Loucy (cell line): ENCODE measurements around the gene OR10H4.

Experiments
- H2AFZ ChIP-seq: fragments of 200-600 bp; sonication (generic); 2 replicates; pipeline ENCODE4 v1.6.0; 2016; ENCODE audit warnings: antibody characterized with exemption, mild to moderate bottlenecking, low read length, moderate library complexity
- H3F3A ChIP-seq: fragments of 200-600 bp; 2 replicates; pipeline ENCODE4 v1.6.0; 2016; ENCODE audit warnings: antibody characterized with exemption, low read depth, mild to moderate bottlenecking
- H3K27me3 ChIP-seq: fragments of 200-600 bp; sonication (generic); 2 replicates; pipeline ENCODE4 v1.6.1; 2014; ENCODE audit warnings: low read length, mild to moderate bottlenecking; ENCODE audit not compliant: insufficient read depth, poor library complexity, severe bottlenecking
- H3K36me3 ChIP-seq: fragments of 200-600 bp; sonication (generic); 2 replicates; pipeline ENCODE4 v1.6.1; 2016; ENCODE audit warnings: low read length; ENCODE audit not compliant: insufficient read depth
- H3K4me1 ChIP-seq: fragments of 200-600 bp; sonication (generic); 2 replicates; pipeline ENCODE4 v1.5.1; 2014; ENCODE audit warnings: low read length, mild to moderate bottlenecking; ENCODE audit not compliant: insufficient read depth, poor library complexity, severe bottlenecking
- H3K4me2 ChIP-seq: fragments of 200-600 bp; sonication (generic); 2 replicates; pipeline ENCODE4 v1.6.0; 2014; ENCODE audit warnings: antibody characterized with exemption, low read length, low read depth, mild to moderate bottlenecking; ENCODE audit not compliant: poor library complexity, severe bottlenecking
- H3K4me3 ChIP-seq: fragments of 200-600 bp; sonication (generic); 2 replicates; pipeline ENCODE4 v1.5.1; 2014; ENCODE audit warnings: low read length, mild to moderate bottlenecking, mixed read lengths; ENCODE audit not compliant: poor library complexity, severe bottlenecking
- H3K79me2 ChIP-seq: fragments of 200-600 bp; sonication (generic); 2 replicates; pipeline ENCODE4 v1.6.1; 2014; ENCODE audit warnings: low read length; ENCODE audit not compliant: insufficient read depth
- H3K9ac ChIP-seq: fragments of 200-600 bp; sonication (generic); 2 replicates; pipeline ENCODE4 v1.6.0; 2014; ENCODE audit warnings: mild to moderate bottlenecking, low read depth, low read length, moderate library complexity; ENCODE audit not compliant: poor library complexity, severe bottlenecking
- H3K9me2 ChIP-seq: fragments of 200-600 bp; sonication (generic); replicated peaks from 2 replicates; pipeline ENCODE4 v1.6.1; 2016; ENCODE audit warnings: low read depth, low read length, mixed read lengths
- H3K9me3 ChIP-seq: fragments of 200-600 bp; sonication (generic); 2 replicates; pipeline ENCODE4 v1.6.1; 2014; ENCODE audit warnings: mild to moderate bottlenecking, antibody characterized with exemption, low read length, low read depth; ENCODE audit not compliant: insufficient read depth
- H4K20me1 ChIP-seq: fragments of 200-600 bp; sonication (generic); 2 replicates; pipeline ENCODE4 v1.6.0; 2014; ENCODE audit warnings: antibody characterized with exemption, low read length, mild to moderate bottlenecking; ENCODE audit not compliant: insufficient read depth, poor library complexity, severe bottlenecking
- CTCF ChIP-seq: fragments of 200-600 bp; sonication (generic); conservative IDR thresholded peaks from 2 replicates; pipeline ENCODE4 v1.5.1; 2014; ENCODE audit warnings: mild to moderate bottlenecking, antibody characterized with exemption, low read length
- EZH2phosphoT487 ChIP-seq: fragments of 200-600 bp; IDR thresholded peaks from 2 replicates; pipeline ENCODE4 v1.6.1; 2018; ENCODE audit warnings: antibody characterized with exemption, mild to moderate bottlenecking, moderate library complexity, borderline replicate concordance

OR10H4 gene

GRCh38 chr19:15935167-15935702 is 13.6 kb upstream of the OR10H4 start:
- Histone ChIP-seq H3K79me2 (no peaks in the 10 kb centered on the region), H3K36me3 (no peaks in the 10 kb centered on the region), H4K20me1 (no peaks in the 10 kb centered on the region), H3K4me2 (no peak overlapping the region), H3K9ac (no peak overlapping the region), H2AFZ (no peak overlapping the region), H3K27me3 (no peaks in the 10 kb centered on the region), H3K9me2 (no peaks in the 10 kb centered on the region), H3K4me3 (no peak overlapping the region), H3F3A (no peaks in the 10 kb centered on the region), H3K4me1 (no peaks in the 10 kb centered on the region), H3K9me3 (peaks cover 10% of the 10 kb centered on the region; the same call in 1 of the 2 replicates)
- TF ChIP-seq CTCF = no peak
- TF ChIP-seq EZH2phosphoT487 = no peak

GRCh38 chr19:15936173-15936572 is 12.6 kb upstream of the OR10H4 start:
- TF ChIP-seq EZH2phosphoT487 = no peak
- no peak for TF ChIP-seq CTCF
- H3K27me3 ChIP-seq = no peaks in the 10 kb centered on the region
- H3F3A ChIP-seq = no peaks in the 10 kb centered on the region
- peaks cover 10% of the 10 kb centered on the region; the same call in 1 of the 2 replicates for H3K9me3 ChIP-seq
- no peak overlapping the region for H3K9ac ChIP-seq
- no peak overlapping the region for H2AFZ ChIP-seq
- H3K79me2 ChIP-seq = no peaks in the 10 kb centered on the region
- no peaks in the 10 kb centered on the region for H3K9me2 ChIP-seq
- H3K4me2 ChIP-seq = no peak overlapping the region
- H3K36me3 ChIP-seq = no peaks in the 10 kb centered on the region
- no peaks in the 10 kb centered on the region for H3K4me1 ChIP-seq
- no peaks in the 10 kb centered on the region for H4K20me1 ChIP-seq
- H3K4me3 ChIP-seq = no peak overlapping the region

GRCh38 chr19:15936950-15937349 is 11.9 kb upstream of the OR10H4 start:
- H4K20me1 ChIP-seq = no peaks in the 10 kb centered on the region

More at GRCh38 chr19:15936950-15937349, 11.9 kb upstream of the OR10H4 start:
- Histone ChIP-seq H3K4me3 (no peak overlapping the region), H3K9me2 (no peaks in the 10 kb centered on the region), H3K27me3 (no peaks in the 10 kb centered on the region), H3K9me3 (peaks cover 10% of the 10 kb centered on the region; the same call in 1 of the 2 replicates), H3K9ac (no peak overlapping the region), H2AFZ (no peak overlapping the region), H3K36me3 (no peaks in the 10 kb centered on the region), H3K4me1 (no peaks in the 10 kb centered on the region), H3F3A (no peaks in the 10 kb centered on the region), H3K79me2 (no peaks in the 10 kb centered on the region), H3K4me2 (no peak overlapping the region)
- TF ChIP-seq EZH2phosphoT487 (no peak), CTCF (no peak)
